Adrenal gland (tissue), 5 donors: ENCODE results near the gene CLMP.

ENCODE experiments used
- POLR2A ChIP-seq, 2 donors: fragments of 450-650 bp; IDR thresholded peaks; one replicate each; pipeline ENCODE4 v1.6.1; 2017; ENCODE audit warnings: antibody characterized with exemption in 2 of 2, mild to moderate bottlenecking in 2 of 2, moderate library complexity in 1 of 2
- TF ChIP-seq, protein P1 (sequence below), 6 experiments: fragments of 450-650 bp in 4 of 6; fragments of 200-600 bp in 2 of 6; sonication (generic) in 1 of 6; IDR thresholded peaks; 1 replicate in 5 of 6; 2 replicates in 1 of 6; pipeline versions ENCODE4 v1.5.1 to v1.8.0; 2016 to 2021; ENCODE audit warnings: antibody characterized with exemption in 6 of 6, mild to moderate bottlenecking in 2 of 6, moderate library complexity in 1 of 6
- donor health status: DM: no; HTN: no; CAD: no.

DNA sequence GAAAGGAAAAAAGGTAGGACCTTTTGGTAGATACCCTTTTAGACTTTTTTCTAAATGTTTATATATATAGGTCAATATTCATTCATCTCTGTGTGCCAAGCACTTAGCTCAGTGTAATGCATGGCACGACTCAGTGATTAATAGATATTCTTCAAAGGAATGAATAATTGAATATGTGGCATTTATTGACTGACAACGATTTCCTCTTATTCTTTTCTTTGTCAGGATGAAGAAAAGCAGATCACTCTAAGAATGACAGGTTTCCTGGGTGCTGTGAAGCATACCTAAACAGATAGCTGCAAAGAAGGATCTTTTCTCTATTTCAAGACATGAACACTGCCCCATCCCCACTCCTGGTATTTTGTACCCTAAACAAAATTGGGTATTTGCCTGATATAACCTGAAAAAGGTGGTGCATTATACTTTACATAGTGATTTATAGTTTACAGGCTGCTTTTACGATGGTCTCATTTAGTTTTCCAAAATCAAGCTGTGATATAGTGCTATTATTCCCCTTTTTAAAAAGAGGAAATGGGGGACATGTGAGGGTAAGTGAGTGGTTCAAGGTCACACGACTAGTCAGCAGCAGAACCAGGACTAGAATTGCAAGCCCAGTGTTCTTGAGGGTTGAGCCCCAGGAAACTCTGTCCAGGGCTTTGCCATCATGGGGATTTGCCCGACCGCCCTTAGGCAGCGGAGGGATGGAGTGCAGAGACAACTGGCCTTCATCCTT lies 32.9 kb upstream of the CLMP start:
- TF ChIP-seq, protein P1, sequence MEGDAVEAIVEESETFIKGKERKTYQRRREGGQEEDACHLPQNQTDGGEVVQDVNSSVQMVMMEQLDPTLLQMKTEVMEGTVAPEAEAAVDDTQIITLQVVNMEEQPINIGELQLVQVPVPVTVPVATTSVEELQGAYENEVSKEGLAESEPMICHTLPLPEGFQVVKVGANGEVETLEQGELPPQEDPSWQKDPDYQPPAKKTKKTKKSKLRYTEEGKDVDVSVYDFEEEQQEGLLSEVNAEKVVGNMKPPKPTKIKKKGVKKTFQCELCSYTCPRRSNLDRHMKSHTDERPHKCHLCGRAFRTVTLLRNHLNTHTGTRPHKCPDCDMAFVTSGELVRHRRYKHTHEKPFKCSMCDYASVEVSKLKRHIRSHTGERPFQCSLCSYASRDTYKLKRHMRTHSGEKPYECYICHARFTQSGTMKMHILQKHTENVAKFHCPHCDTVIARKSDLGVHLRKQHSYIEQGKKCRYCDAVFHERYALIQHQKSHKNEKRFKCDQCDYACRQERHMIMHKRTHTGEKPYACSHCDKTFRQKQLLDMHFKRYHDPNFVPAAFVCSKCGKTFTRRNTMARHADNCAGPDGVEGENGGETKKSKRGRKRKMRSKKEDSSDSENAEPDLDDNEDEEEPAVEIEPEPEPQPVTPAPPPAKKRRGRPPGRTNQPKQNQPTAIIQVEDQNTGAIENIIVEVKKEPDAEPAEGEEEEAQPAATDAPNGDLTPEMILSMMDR (IDR thresholded peaks at IDR 0.05): no peak
- no peak for TF ChIP-seq POLR2A (IDR thresholded peaks at IDR 0.05)
